SK-N-SH (cell line): ENCODE results near the gene LAMA1. TPM values are rescaled to one million over a fixed set of nuclear protein-coding genes. Genes with fewer than 3 reads are reported as not detected.

Experiments
- CTCF ChIA-PET: fragments of 300-600, 350-600 bp; formaldehyde crosslinking; extraction: SDS; loops from one replicate; lab custom pipeline; 2021; lab: Yijun Ruan, JAX
- POLR2A ChIA-PET: fragments of 350-600 bp; sonication (Branson Sonifier 250); formaldehyde crosslinking; extraction: SDS; loops from one replicate; lab custom pipeline; 2020; ENCODE audit warnings: antibody characterized with exemption, inconsistent platforms; lab: Yijun Ruan, JAX
- DNase-seq: peaks from one replicate; pipeline ENCODE4 v3.0.0; 2012
- H2AFZ ChIP-seq: fragments of 200-600 bp; sonication (generic); 2 replicates; pipeline ENCODE4 v1.8.1; 2016; ENCODE audit warnings: antibody characterized with exemption, mild to moderate bottlenecking, low read depth
- H3F3A ChIP-seq: fragments of 200-600 bp; sonication (generic); replicated peaks from 2 replicates; pipeline ENCODE3; 2016; ENCODE audit warnings: antibody characterized with exemption, mild to moderate bottlenecking; ENCODE audit not compliant: insufficient read depth
- H3K27ac ChIP-seq, 2 experiments: fragments of 200-500 bp in 1 of 2; fragments of 200-600 bp in 1 of 2; sonication (Bioruptor generic) in 1 of 2; sonication (generic), shearing (Covaris generic) in 1 of 2; 2 replicates each; pipeline versions ENCODE4 v1.5.1 to v1.6.1; 2014 to 2016; ENCODE audit warnings: low read depth in 2 of 2, inconsistent platforms in 1 of 2, low read length in 1 of 2, mild to moderate bottlenecking in 1 of 2, mixed read lengths in 1 of 2
- H3K27me3 ChIP-seq: fragments of 200-600 bp; sonication (generic), shearing (Covaris generic); 2 replicates; pipeline ENCODE4 v1.6.1; 2016; ENCODE audit warnings: mixed run types; ENCODE audit not compliant: insufficient read depth
- H3K36me3 ChIP-seq, 2 experiments: fragments of 200-500 bp in 1 of 2; fragments of 200-600 bp in 1 of 2; sonication (Bioruptor generic) in 1 of 2; sonication (generic) in 1 of 2; replicated peaks in 1 of 2; 2 replicates each; pipeline versions ENCODE3 to v1.5.1; 2014 to 2016; ENCODE audit warnings: low read length in 1 of 2, mild to moderate bottlenecking in 1 of 2; ENCODE audit not compliant: insufficient read depth in 2 of 2, control insufficient read depth in 1 of 2
- H3K4me1 ChIP-seq, 2 experiments: fragments of 200-500 bp in 1 of 2; fragments of 200-600 bp in 1 of 2; sonication (Bioruptor generic) in 1 of 2; sonication (generic), shearing (Covaris generic) in 1 of 2; 2 replicates each; pipeline versions ENCODE4 v1.5.1 to v1.6.1; 2014 to 2016; ENCODE audit warnings: low read depth in 1 of 2, low read length in 1 of 2, mixed run types in 1 of 2; ENCODE audit not compliant: insufficient read depth in 2 of 2, control insufficient read depth in 1 of 2
- H3K4me2 ChIP-seq: fragments of 200-600 bp; sonication (generic), shearing (Covaris generic); 2 replicates; pipeline ENCODE4 v1.6.1; 2017; ENCODE audit warnings: mixed run types
- H3K4me3 ChIP-seq, 2 experiments: fragments of 200-500 bp in 1 of 2; fragments of 200-600 bp in 1 of 2; sonication (Bioruptor generic) in 1 of 2; sonication (generic), shearing (Covaris generic) in 1 of 2; 2 replicates each; pipeline versions ENCODE4 v1.5.1 to v1.8.1; 2014 to 2016; ENCODE audit warnings: low read depth in 2 of 2, inconsistent platforms in 1 of 2, low read length in 1 of 2, mild to moderate bottlenecking in 1 of 2, mixed read lengths in 1 of 2, moderate library complexity in 1 of 2
- H3K79me2 ChIP-seq: fragments of 200-600 bp; sonication (generic); 2 replicates; pipeline ENCODE4 v1.8.1; 2017; ENCODE audit warnings: mild to moderate bottlenecking; ENCODE audit not compliant: insufficient read depth
- H3K9ac ChIP-seq: fragments of 200-600 bp; sonication (generic); 2 replicates; pipeline ENCODE4 v1.6.1; 2017; ENCODE audit warnings: mixed run types
- H3K9me2 ChIP-seq: fragments of 200-600 bp; sonication (generic); 2 replicates; pipeline ENCODE4 v1.6.1; 2017; ENCODE audit warnings: mixed run types
- H3K9me3 ChIP-seq: fragments of 200-600 bp; sonication (generic); 2 replicates; pipeline ENCODE4 v1.6.1; 2017; ENCODE audit warnings: mixed run types, mild to moderate bottlenecking, moderate library complexity
- H4K20me1 ChIP-seq: fragments of 200-600 bp; sonication (generic); 2 replicates; pipeline ENCODE4 v1.6.1; 2017; ENCODE audit warnings: mild to moderate bottlenecking, mixed run types; ENCODE audit not compliant: insufficient read depth
- CHD2 ChIP-seq: fragments of 150-350 bp; IDR thresholded peaks from 2 replicates; pipeline ENCODE4 v1.6.1; 2018; ENCODE audit warnings: low read length; ENCODE audit not compliant: partially characterized antibody
- ELF1 ChIP-seq: IDR thresholded peaks from 2 replicates; pipeline ENCODE4 v1.4.0; 2012
- FOSL2 ChIP-seq: IDR thresholded peaks from 2 replicates; pipeline ENCODE4 v1.4.0; 2012; ENCODE audit warnings: low read depth, mild to moderate bottlenecking, moderate library complexity, borderline replicate concordance
- FOXJ3 ChIP-seq: sonication (generic); formaldehyde crosslinking; IDR thresholded peaks from 2 replicates; pipeline ENCODE4 v1.5.1; 2020; ENCODE audit warnings: mild to moderate bottlenecking, missing genetic modification reagents
- FOXM1 ChIP-seq: IDR thresholded peaks from 2 replicates; pipeline ENCODE4 v1.4.0; 2012; ENCODE audit warnings: low read depth, mild to moderate bottlenecking
- GATA2 ChIP-seq: sonication (generic); formaldehyde crosslinking; IDR thresholded peaks from 2 replicates; pipeline ENCODE4 v1.5.0; 2020; ENCODE audit warnings: mild to moderate bottlenecking, missing genetic modification reagents
- MEF2A ChIP-seq: IDR thresholded peaks from 2 replicates; pipeline ENCODE4 v1.4.0; 2012; ENCODE audit warnings: low read depth, borderline replicate concordance
- MXI1 ChIP-seq: IDR thresholded peaks from 2 replicates; pipeline ENCODE4 v1.6.1; 2012; ENCODE audit warnings: mild to moderate bottlenecking, low read depth, low read length, improper control_type of control experiment
- NRF1 ChIP-seq: IDR thresholded peaks from 2 replicates; pipeline ENCODE4 v1.6.1; 2012; ENCODE audit warnings: low read depth, mild to moderate bottlenecking, low read length
- POLR2AphosphoS5 ChIP-seq: IDR thresholded peaks from 2 replicates; pipeline ENCODE4 v1.6.1; 2012; ENCODE audit warnings: low read depth, low read length
- RCOR1 ChIP-seq: fragments of 150-350 bp; IDR thresholded peaks from 2 replicates; pipeline ENCODE4 v1.6.1; 2017; ENCODE audit warnings: antibody characterized with exemption, low read length
- RXRA ChIP-seq: IDR thresholded peaks from 2 replicates; pipeline ENCODE4 v1.4.0; 2012; ENCODE audit warnings: low read depth, mild to moderate bottlenecking, borderline replicate concordance
- SIN3A ChIP-seq: IDR thresholded peaks from 2 replicates; pipeline ENCODE4 v1.6.1; 2012; ENCODE audit warnings: low read depth, mild to moderate bottlenecking, low read length, moderate library complexity, borderline replicate concordance
- SMC3 ChIP-seq: IDR thresholded peaks from 2 replicates; pipeline ENCODE4 v1.6.1; 2012; ENCODE audit warnings: low read depth, low read length, improper control_type of control experiment
- TAF1 ChIP-seq: IDR thresholded peaks from 2 replicates; pipeline ENCODE4 v1.6.1; 2012; ENCODE audit warnings: low read depth, mild to moderate bottlenecking, low read length, moderate library complexity, borderline replicate concordance
- TCF12 ChIP-seq: IDR thresholded peaks from 2 replicates; pipeline ENCODE4 v1.4.0; 2012
- TEAD4 ChIP-seq: IDR thresholded peaks from 2 replicates; pipeline ENCODE4 v1.4.0; 2012; ENCODE audit warnings: mild to moderate bottlenecking, borderline replicate concordance; ENCODE audit not compliant: insufficient read depth
- YY1 ChIP-seq: IDR thresholded peaks from 2 replicates; pipeline ENCODE4 v1.4.0; 2012; ENCODE audit warnings: low read depth, mild to moderate bottlenecking
- WGBS: methylation state at CpG from one replicate; pipeline ENCODE4 v1.1.6; 2017; ENCODE audit warnings: low lambda C conversion rate; 5-methylcytosine and 5-hydroxymethylcytosine counted together
- polyA plus RNA-seq, 3 experiments: library from polyadenylated mRNA; depleted of rRNA; stranded (reverse); fragments of >200 nt; gene quantifications; 2 replicates each; pipeline ENCODE4 v1.2.3, GENCODE V29; 2012
- TF ChIP-seq, protein P1 (sequence below): IDR thresholded peaks from 2 replicates; pipeline ENCODE4; 2012
- TF ChIP-seq, protein P2 (sequence below): IDR thresholded peaks from 2 replicates; pipeline ENCODE4 v1.4.0; 2012; ENCODE audit warnings: low read depth, borderline replicate concordance
- TF ChIP-seq, protein P3 (sequence below): fragments of 200-600 bp; sonication (generic); IDR thresholded peaks from 2 replicates; pipeline ENCODE4 v1.6.1; 2017; ENCODE audit warnings: antibody characterized with exemption, mild to moderate bottlenecking, moderate library complexity
- TF ChIP-seq, protein P4 (sequence below): IDR thresholded peaks from 2 replicates; pipeline ENCODE4 v1.4.0; 2012; ENCODE audit warnings: low read depth

LAMA1 gene
- polyA plus RNA-seq, 1 of the 3 experiments (the other 2 are of a cell fraction), result 0.07 TPM

DNA sequence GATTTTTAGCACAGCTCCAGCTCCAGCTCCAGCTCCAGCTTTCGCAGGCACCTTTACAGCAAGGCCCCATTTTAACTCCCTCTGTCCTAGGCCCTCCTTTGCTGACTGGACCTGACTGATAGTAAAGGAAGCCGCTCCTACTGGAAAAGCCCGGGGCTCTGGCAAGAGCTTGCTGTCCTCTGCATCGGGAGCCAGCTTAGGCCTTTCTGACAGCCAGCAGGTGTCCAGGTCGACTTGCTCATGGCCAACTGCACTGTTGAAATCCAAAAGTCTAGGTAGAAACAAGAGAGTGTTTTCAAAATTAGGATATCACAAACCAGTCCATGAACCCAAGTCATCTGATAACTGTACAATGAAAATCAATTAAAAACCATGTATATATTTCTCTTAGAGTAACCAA, 161.1 kb downstream of the LAMA1 start:
- Histone ChIP-seq H3K27me3 (no peaks in the 10 kb centered on the region), H3K79me2 (no peaks in the 10 kb centered on the region), H3K9me2 (no peaks in the 10 kb centered on the region), H3K4me3 (no peak overlapping the region), H3K4me2 (no peak overlapping the region), H4K20me1 (no peaks in the 10 kb centered on the region), H3K36me3 (no peaks in the 10 kb centered on the region), H3K9me3 (no peaks in the 10 kb centered on the region), H3K9ac (no peak overlapping the region), H2AFZ (no peak overlapping the region), H3F3A (no peaks in the 10 kb centered on the region), H3K27ac (no peak overlapping the region), H3K4me1 (no peaks in the 10 kb centered on the region)
- no peak for TF ChIP-seq FOXJ3
- no peak for TF ChIP-seq MXI1
- TF ChIP-seq FOXM1, result no peak
- no peak for TF ChIP-seq TCF12
- TF ChIP-seq NRF1, result no peak
- TF ChIP-seq SIN3A, result no peak
- TF ChIP-seq RCOR1, result no peak
- TF ChIP-seq TAF1, result no peak
- TF ChIP-seq, protein P1, sequence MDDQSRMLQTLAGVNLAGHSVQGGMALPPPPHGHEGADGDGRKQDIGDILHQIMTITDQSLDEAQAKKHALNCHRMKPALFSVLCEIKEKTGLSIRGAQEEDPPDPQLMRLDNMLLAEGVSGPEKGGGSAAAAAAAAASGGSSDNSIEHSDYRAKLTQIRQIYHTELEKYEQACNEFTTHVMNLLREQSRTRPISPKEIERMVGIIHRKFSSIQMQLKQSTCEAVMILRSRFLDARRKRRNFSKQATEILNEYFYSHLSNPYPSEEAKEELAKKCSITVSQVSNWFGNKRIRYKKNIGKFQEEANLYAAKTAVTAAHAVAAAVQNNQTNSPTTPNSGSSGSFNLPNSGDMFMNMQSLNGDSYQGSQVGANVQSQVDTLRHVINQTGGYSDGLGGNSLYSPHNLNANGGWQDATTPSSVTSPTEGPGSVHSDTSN, result no peak
- ChIA-PET POLR2A (no interaction called here), CTCF (interaction anchor here (0.7 kb wide), 1 partner anchor 1357 kb away, joined by 3 read pairs; no protein-coding TSS in a partner anchor)
- no peak for DNase-seq
- 49% methylated on average over 3 of the region's 5 CpGs for WGBS

DNA sequence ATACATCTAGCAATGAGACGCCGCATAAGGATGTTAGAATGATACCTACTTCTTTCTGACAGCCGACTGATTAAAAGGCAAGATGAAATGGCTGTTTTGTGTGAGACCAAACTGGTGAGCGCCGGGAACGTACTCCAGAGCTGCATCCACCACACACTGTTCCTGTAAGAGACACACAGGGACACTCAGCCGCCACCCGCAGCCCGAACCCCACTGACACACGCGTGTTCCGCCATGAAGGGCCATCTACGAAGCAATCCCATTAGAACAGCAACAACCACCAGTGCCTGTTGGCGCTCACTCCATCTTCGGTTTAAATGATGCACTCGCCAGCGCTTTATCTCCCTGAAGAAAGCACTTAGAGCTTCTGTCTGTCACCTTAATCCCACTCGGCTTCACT, 162.3 kb downstream of the LAMA1 start:
- H2AFZ ChIP-seq, result no peak overlapping the region
- no peaks in the 10 kb centered on the region for H3F3A ChIP-seq
- POLR2A ChIA-PET, result no interaction called here
- 74% methylated on average over 18 of the region's 18 CpGs for WGBS
- H3K4me2 ChIP-seq, result no peak overlapping the region
- no peaks in the 10 kb centered on the region for H3K36me3 ChIP-seq
- TF ChIP-seq, protein P2, sequence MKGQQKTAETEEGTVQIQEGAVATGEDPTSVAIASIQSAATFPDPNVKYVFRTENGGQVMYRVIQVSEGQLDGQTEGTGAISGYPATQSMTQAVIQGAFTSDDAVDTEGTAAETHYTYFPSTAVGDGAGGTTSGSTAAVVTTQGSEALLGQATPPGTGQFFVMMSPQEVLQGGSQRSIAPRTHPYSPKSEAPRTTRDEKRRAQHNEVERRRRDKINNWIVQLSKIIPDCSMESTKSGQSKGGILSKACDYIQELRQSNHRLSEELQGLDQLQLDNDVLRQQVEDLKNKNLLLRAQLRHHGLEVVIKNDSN, result no peak
- TF ChIP-seq GATA2 (CRISPR knock-in tag) (no peak), TAF1 (no peak), RCOR1 (no peak), FOXJ3 (no peak), NRF1 (no peak), FOSL2 (no peak), ELF1 (no peak), POLR2AphosphoS5 (no peak), YY1 (no peak), SMC3 (no peak), TCF12 (no peak), CHD2 (no peak), MXI1 (no peak), TEAD4 (no peak), RXRA (no peak), MEF2A (no peak)
- TF ChIP-seq, protein P3, sequence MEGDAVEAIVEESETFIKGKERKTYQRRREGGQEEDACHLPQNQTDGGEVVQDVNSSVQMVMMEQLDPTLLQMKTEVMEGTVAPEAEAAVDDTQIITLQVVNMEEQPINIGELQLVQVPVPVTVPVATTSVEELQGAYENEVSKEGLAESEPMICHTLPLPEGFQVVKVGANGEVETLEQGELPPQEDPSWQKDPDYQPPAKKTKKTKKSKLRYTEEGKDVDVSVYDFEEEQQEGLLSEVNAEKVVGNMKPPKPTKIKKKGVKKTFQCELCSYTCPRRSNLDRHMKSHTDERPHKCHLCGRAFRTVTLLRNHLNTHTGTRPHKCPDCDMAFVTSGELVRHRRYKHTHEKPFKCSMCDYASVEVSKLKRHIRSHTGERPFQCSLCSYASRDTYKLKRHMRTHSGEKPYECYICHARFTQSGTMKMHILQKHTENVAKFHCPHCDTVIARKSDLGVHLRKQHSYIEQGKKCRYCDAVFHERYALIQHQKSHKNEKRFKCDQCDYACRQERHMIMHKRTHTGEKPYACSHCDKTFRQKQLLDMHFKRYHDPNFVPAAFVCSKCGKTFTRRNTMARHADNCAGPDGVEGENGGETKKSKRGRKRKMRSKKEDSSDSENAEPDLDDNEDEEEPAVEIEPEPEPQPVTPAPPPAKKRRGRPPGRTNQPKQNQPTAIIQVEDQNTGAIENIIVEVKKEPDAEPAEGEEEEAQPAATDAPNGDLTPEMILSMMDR, result no peak
- TF ChIP-seq, protein P4, sequence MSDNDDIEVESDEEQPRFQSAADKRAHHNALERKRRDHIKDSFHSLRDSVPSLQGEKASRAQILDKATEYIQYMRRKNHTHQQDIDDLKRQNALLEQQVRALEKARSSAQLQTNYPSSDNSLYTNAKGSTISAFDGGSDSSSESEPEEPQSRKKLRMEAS, result no peak
- TF ChIP-seq, all 33 proteins: peak for 0
- no peak overlapping the region for H3K4me3 ChIP-seq
- H3K27ac ChIP-seq, result no peak overlapping the region
- no peaks in the 10 kb centered on the region for H3K79me2 ChIP-seq
- no peak overlapping the region for H3K9ac ChIP-seq
- H3K27me3 ChIP-seq, result no peaks in the 10 kb centered on the region
- CTCF ChIA-PET, result no interaction called here
- no peaks in the 10 kb centered on the region for H3K4me1 ChIP-seq
- no peaks in the 10 kb centered on the region for H3K9me3 ChIP-seq
- DNase-seq, result no peak
- H4K20me1 ChIP-seq, result no peaks in the 10 kb centered on the region
- H3K9me2 ChIP-seq, result no peaks in the 10 kb centered on the region
